ENCODE results near the gene C11orf71.

The C11orf71 gene

GRCh38 chr11:114399490-114400215 lies 658 bp downstream of the C11orf71 start:
- DNase-seq (ENCODE audit: low read depth), result no peak

DNA sequence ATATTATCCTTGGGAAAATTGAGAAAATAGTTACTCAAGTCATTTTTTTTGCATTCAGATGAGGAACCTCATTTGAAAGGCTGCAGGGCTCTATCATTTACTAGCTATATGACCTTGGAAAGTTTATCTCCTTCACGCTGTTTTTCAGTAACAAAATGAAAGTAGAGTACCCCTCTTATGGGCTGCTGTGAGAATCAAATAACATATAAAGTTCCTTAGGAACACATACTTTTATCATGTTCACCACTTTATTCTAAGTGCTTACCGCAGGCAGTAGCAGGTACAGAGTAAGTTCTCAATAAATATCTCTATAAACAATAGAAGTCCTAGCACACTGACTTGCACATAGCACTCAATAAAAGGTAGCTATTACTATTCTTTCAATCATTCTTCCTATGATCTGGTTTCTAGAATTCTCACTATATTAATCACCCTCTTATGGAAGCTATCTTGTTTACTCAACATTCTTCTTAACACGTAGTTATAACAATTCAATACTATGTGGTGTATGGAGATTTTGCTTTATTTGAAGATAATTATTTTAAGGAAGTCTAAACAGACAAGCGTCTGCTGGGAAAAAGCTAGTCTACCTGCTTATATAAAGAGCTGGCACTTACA lies 1.9 kb downstream of the C11orf71 start:
- no peak for DNase-seq (ENCODE audit: low read depth)

DNA sequence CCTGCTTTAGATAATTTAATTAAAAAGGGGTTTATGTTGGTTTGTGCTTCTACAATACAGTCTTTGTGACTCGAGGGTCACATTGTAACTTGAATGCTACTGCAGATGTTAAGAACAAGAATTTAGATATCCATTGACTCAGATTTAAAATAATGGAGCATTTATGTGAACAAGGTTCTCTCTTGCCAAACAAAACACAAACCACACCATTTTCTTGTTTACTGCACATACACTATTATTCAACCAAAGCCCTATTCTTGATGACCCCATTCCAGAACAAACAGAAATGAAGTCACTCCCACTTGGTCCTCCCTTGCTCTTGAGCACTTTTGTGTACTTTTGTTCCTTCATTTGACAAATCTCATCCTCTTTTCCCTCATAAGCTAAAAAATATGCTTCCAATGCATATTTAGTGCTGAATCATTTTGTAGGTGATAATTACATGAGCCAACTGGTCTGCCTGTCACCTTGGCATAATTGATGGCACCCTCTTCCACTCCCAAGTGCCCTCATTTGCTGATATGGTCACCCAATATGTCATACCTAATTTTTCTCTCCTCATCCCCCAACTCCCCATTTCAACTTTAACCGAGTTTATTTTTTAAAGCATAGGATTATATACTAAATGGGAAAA lies 2.8 kb downstream of the C11orf71 start:
- no peak for DNase-seq (ENCODE audit: low read depth)

DNA sequence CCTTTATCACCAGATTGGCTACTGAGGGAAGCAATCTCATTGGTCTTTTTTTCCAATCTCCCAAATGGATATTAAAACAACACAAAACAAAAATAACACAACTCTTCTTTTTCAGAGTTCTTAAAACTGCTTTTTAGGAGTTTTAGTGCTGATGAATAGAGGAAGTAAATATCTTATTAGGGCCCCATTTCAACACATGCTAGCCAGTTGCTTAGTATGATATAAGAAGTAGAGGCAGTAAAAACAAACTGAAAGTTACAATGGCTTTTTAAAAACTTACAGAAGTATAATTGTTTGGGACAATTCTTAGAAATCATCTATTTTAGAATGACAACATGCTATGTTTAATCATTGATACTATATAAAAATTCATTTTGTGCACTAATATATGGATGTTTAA lies 3.4 kb downstream of the C11orf71 start:
- DNase-seq (ENCODE audit: low read depth), result no peak

DNA sequence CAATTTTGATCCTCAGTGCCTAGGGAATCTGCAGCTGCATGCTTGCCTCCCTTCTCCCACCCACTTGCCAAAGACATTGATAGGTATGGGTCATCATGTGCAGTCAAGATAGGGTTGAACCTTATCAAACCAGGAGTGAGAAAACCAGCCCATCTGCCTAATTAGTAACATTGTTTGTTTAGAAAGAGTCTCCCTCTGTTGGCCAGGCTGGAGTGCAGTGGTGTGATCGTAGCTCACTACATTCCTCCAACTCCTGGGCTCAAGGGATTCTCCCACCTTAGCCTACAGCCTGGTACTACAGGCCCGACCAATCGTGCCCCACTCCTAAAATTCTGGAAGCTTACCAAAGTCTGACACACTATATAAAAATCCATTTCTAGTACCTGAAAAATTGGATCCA lies 4.6 kb downstream of the C11orf71 start:
- no peak for DNase-seq (ENCODE audit: low read depth)

DNA sequence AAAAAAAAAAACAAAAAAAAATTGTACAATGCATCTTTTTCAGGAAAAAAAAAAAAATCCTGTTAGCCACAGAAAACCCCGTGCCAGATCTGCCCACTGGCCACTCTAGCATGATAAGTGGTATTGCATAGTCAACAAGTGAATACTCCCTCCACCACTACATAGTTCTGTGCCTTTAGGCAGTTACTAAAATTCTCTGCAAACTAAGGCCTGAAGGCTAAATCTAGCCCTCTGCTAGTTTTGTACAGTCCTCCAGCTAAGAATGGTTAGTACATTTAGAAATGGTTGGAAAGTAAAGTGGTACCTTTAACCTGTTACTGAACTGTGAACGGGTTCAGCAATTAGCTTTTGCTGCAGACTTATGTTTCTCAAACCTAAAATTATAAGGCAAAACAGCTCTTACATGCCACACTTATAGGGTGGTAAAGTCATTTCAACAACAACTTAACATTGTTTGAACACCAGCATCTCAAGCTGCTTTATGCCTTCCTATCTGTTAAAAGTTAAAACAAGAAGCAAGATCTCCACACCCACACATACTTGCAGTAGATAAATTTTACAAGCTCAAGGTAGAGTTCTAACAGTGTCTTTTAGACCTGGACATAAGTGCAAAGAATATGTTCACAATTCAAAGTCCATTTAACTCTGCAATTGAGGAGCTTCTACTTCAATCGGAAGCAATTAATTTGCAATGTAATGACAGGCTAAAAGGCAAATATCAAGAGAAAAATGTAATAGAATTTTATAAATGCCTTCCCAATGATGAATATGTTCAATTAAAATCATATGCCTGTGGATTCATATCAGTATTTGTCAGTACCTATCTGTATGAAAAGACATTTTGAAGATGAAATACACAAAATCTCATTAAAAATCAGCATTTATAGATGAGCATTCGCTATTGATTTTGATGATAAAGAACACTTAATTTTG lies 7.3 kb downstream of the C11orf71 start:
- DNase-seq (ENCODE audit: low read depth), result no peak

- DNase-seq (ENCODE audit: low read depth), result no peak
Observed at GRCh38 chr11:114386545-114386944, 13.8 kb downstream of the C11orf71 start.

DNA sequence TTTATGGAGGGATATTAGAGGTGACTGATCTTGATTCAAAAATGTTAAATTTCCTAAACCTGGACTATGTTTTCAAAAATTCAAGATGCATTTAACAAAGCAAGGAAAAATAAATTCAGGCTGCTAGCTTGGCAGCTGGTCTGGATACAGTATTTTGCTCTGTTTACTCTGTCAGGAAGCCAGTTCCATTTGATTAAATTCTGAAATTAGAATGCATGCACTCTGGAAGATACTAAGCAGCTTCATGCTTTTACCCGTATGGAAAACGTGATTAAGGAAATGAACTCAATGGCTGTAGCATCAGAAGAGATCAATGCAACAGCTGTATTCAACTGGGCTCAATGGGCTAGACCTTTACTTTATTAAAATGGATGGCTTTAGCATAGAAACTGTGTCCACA lies 14.2 kb downstream of the C11orf71 start:
- DNase-seq (ENCODE audit: low read depth), result no peak

- DNase-seq (ENCODE audit: low read depth), result no peak
Observed at GRCh38 chr11:114384487-114384886, 15.8 kb downstream of the C11orf71 start.

DNA sequence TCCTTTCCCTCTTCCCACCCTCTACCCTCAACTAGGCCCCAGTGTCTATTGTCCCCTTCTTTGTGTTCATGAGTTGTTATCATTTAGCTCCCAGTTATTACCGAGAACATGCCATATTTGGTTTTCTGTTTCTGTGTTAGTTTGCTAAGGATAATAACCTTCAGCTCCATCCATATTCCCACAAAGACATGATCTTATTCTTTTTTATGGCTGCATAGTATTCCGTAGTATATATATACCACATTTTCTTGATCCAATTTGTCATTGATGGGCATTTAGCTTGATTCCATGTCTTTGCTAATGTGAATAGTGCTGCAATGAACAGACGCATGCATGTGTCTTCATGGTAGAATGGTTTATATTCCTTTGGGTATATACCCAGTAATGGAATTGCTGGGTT lies 17.8 kb downstream of the C11orf71 start:
- DNase-seq (ENCODE audit: low read depth), result no peak

GRCh38 chr11:114379394-114380069 lies 20.8 kb downstream of the C11orf71 start:
- no peak for DNase-seq (ENCODE audit: low read depth)

- no peak for DNase-seq (ENCODE audit: low read depth)
Observed at GRCh38 chr11:114377612-114378267, 22.6 kb downstream of the C11orf71 start.

- no peak for DNase-seq (ENCODE audit: low read depth)
Observed at GRCh38 chr11:114375052-114375451, 25.3 kb downstream of the C11orf71 start.

GRCh38 chr11:114368918-114369680 lies 31.2 kb downstream of the C11orf71 start:
- DNase-seq (ENCODE audit: low read depth), result no peak

DNA sequence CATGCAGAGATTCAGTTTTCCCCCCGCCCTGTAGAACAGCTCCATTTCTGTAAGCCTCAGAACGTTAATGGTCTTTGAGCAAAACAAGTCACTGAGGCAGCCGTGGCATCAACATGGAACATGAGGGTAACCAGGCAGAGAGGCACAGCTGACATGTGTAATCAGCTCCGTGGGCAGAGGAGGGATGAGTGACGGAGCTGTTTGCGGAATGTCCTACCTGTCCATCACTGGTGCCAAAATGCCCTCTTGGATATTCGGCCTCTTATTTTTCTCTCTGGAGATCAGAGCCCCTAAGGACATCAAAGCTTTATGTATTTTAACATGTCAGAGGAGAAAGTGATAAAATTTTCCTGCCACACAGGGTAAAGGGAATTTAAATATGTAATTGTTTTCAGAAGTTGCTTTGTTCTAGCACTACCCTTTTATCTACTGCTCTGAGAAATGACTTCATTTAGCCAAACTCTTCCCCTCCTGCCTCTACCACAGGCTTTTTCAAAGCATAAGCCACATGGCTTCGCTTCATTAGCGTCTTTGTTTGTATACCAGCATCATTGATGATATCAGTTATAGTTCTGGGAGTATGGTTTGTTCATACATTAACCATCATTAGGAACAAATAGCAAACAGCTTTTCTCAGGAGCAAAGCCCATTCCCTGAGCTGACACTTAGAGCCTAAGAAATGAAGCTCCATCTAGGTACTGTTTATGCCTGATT lies 32.9 kb downstream of the C11orf71 start:
- DNase-seq (ENCODE audit: low read depth), result no peak

GRCh38 chr11:114366331-114367243 lies 33.7 kb downstream of the C11orf71 start:
- DNase-seq (ENCODE audit: low read depth), result no peak

- no peak for DNase-seq (ENCODE audit: low read depth)
Observed at GRCh38 chr11:114362958-114363357, 37.4 kb downstream of the C11orf71 start.

GRCh38 chr11:114362326-114362725 lies 38.0 kb downstream of the C11orf71 start:
- DNase-seq (ENCODE audit: low read depth), result no peak

DNA sequence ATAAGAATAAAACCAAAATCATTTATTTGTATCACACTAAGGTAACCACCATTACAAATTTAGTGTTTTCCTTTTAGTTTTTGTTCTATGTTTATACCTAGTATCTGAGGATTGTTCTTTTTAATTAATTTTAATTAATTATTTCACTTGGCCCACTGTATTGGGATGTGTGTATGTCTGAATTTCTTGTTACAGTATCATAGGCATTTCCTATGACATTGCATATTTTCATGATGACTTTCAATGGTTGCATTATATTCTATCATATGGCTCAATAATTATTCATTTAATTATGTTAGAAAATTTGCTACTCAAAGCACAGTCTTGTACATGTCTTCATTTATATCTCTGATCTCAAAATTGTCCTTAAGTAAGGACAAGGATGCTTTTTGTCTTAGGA lies 41.0 kb downstream of the C11orf71 start:
- no peak for DNase-seq (ENCODE audit: low read depth)

Data from stimulated activated CD8-positive, alpha-beta memory T cell treated with anti-CD3 and anti-CD28 coated beads, Interleukin-15, amount 100 ng/mL, for 1 hour (primary cell).